HG02973 (cell line): Measurements from ENCODE around the gene COL21A1.

Experiments
- ATAC-seq: cut with Tn5 transposase; IDR thresholded peaks from one replicate; pipeline ENCODE4 v1.9.1; 2021; ENCODE audit warnings: moderate library complexity; ENCODE audit not compliant: unreplicated experiment

The COL21A1 gene

DNA sequence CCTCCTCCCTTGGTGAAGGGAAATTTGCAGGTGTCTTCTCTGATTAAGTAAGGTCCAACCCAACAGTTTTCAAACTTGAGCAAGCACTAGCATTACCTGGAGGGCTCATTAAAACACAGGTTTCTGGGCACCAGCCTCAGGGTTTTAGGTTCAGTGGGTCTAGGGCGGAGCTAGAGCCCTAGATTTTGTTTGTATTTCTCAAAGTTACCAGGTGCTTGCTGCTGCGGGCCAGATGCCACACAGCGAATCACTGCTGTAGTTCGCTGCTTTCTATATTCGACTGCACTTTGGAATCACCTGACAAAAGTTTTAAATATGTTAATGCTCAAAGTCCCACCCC is 869 bp downstream of the COL21A1 start:
- no peak for ATAC-seq

DNA sequence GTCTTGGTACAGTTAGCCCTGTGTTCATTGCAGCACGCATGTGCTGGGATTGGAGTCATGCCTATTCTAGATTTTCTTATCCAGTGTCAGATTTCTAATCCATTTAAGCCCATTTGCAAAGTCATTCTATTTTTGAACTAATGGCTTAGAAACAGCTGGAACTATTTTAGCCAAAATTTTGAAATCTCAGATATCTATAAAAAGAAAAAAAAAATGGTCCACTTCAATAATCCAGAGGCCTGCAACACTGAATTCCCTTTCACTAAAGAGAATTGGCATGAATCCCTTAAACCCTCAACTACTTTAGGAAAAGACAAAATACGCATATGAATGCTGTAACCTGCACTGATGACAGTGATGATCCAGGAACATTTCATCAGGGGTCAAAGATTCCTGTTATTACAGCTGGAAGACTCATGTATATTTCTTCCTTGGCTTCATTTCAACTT is 1.5 kb downstream of the COL21A1 start:
- ATAC-seq: no peak

DNA sequence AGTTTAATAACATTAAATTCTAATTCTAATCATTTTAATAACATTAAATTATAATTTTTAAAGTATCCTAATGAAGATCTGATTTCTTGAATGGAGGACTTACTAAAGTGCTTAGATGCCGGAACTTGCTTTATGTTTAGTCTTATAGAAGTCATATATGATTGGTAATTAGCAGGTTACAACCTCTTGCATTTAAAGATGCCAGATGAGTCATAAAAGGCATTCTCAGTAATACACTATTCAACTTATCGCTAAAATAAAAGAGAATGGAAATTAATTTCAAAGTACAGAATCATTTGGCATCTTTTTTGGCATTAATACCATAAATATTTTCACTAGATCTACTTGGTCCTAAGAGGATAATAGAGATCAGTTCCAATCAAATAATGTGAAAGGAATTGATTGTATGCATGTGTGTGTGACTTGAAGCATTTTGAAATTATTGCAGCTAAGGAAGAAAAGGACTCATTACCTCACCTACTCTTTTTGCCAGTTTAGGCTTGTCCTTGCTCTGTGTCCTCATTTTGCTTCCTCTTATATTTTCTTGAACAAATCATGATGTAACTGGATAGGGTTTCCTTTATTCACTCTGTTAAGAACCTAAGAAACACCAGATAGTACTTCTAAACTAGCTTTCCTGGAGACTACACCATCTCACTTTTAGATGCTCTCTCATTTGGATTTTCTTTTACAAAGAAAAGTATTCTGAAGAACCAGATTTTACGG is 2.7 kb downstream of the COL21A1 start:
- no peak for ATAC-seq

GRCh38 chr6:56244089-56244488 is 3.3 kb downstream of the COL21A1 start:
- no peak for ATAC-seq

DNA sequence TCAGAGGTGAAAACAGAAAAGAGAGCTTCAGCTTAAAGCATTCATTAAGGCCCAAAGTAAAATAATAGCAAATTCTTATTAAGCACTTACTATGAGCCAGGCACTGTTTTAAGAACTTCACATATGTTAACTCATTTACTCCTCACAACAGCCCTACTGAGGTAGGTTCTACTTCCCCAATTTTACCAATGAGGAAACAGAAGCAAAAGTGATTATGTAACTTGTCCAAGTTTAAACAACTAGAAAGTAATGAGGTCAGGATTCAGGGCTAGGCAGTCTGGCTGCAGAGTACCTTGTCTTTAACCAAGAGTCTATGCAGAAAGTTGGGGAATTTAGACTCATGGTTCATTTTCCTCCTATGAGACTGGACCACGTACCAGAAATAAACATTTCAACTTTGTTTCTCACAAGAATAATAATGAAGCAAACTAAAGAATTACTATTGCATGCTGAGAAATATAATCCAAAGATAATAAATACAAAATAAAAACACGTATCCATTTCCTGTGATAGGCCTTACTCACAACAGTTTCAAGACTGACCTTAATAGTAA is 3.8 kb downstream of the COL21A1 start:
- ATAC-seq: peak; percentile 55

- ATAC-seq: no peak
Observed at GRCh38 chr6:56242346-56242745, 5.0 kb downstream of the COL21A1 start.

- ATAC-seq: no peak
Observed at GRCh38 chr6:56241124-56241802, 6.1 kb downstream of the COL21A1 start.

GRCh38 chr6:56238352-56238751 is 9.0 kb downstream of the COL21A1 start:
- no peak for ATAC-seq

GRCh38 chr6:56235245-56235644 is 12.1 kb downstream of the COL21A1 start:
- ATAC-seq: no peak

DNA sequence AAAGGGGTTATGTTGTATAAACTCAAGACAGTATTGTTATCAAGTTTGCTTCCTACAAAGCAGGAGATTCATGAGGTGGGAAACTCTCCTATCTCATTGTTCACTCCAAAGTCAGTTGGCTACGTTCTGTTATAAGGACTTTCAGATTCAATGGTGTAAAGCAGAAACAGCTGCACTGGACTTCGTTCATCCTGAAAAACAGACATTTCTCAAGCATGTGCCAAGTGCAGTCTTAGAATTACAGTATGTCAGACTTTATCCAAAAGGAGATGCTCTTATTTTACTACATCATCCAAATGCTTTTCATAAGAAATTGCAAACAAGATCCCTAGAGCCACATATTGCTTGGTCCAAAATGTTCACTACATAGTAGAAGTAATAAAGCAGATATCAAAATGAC is 14.9 kb downstream of the COL21A1 start:
- ATAC-seq: no peak

GRCh38 chr6:56231827-56232226 is 15.6 kb downstream of the COL21A1 start:
- ATAC-seq: no peak

- ATAC-seq: no peak
Observed at GRCh38 chr6:56230976-56231566, 16.3 kb downstream of the COL21A1 start.

- no peak for ATAC-seq
Observed at GRCh38 chr6:56227071-56227879, 20.1 kb downstream of the COL21A1 start.

DNA sequence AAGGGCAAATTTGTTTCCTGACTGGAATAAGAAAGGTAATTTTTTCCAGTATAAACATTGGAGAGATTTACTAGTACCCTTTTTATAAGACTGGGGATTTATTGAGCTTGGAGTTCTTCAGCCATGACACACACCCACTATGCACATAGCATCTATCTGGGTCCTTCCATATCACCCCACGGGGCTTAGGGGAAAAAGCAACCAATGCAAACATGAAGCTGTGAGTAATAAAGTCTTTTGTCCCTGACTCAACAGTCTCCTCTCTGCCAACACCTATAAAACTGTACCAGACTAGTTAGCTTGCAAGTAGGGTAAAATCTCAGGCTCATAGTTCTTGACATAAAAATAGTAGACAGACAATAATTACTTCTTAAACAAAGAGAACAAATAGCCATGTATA is 23.4 kb downstream of the COL21A1 start:
- ATAC-seq: no peak

GRCh38 chr6:56222499-56222898 is 24.9 kb downstream of the COL21A1 start:
- no peak for ATAC-seq

- no peak for ATAC-seq
Observed at GRCh38 chr6:56220078-56220477, 27.3 kb downstream of the COL21A1 start.

DNA sequence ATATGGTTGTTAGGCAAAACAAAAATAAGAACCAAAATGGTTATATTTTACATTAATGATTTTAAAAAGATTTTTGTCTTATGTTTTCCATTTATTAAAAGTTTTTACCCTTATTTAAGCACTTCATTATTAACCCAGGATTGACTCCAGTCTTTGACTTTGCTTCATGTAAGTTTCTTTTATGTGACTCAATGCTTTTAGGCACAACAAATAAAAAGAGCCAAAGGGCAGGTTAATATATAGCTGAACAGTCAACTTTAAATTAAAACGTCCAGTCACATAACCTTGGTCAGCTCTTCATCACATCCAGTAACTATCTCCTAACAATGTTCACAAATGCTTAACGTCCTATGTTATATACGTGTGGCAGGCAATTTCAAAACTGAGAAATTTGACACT is 32.7 kb downstream of the COL21A1 start:
- ATAC-seq: no peak

- ATAC-seq: no peak
Observed at GRCh38 chr6:56214041-56214702, 33.2 kb downstream of the COL21A1 start.

- no peak for ATAC-seq
Observed at GRCh38 chr6:56211724-56212123, 35.7 kb downstream of the COL21A1 start.

- ATAC-seq: no peak
Observed at GRCh38 chr6:56204134-56204533, 43.2 kb downstream of the COL21A1 start.

GRCh38 chr6:56199956-56200355 is 47.4 kb downstream of the COL21A1 start:
- no peak for ATAC-seq
